Activated T-cell treated with anti-CD3 and anti-CD28 coated beads for 48 hours (primary cell): ENCODE data around the gene ID4.

Experiments used
- DNase-seq: peaks from one replicate; pipeline ENCODE4 v3.0.0-alpha.2; 2020; ENCODE audit warnings: low read depth

The ID4 gene

GRCh38 chr6:19860235-19860877, 23.2 kb downstream of the ID4 start:
- no peak for DNase-seq

GRCh38 chr6:19864285-19864684, 27.1 kb downstream of the ID4 start:
- DNase-seq, result no peak

GRCh38 chr6:19865178-19865577, 28.0 kb downstream of the ID4 start:
- DNase-seq, result no peak

- no peak for DNase-seq
Observed at GRCh38 chr6:19866173-19866984, 29.2 kb downstream of the ID4 start.

GRCh38 chr6:19866985-19867627, 29.9 kb downstream of the ID4 start:
- DNase-seq, result no peak

GRCh38 chr6:19869464-19869863, 32.3 kb downstream of the ID4 start:
- no peak for DNase-seq

- DNase-seq, result no peak
Observed at GRCh38 chr6:19870322-19870721, 33.2 kb downstream of the ID4 start.

GRCh38 chr6:19873031-19873430, 35.9 kb downstream of the ID4 start:
- DNase-seq, result no peak

- DNase-seq, result no peak
Observed at GRCh38 chr6:19876672-19877071, 39.5 kb downstream of the ID4 start.

- DNase-seq, result no peak
Observed at GRCh38 chr6:19879663-19880062, 42.5 kb downstream of the ID4 start.

GRCh38 chr6:19880066-19880465, 42.9 kb downstream of the ID4 start:
- DNase-seq, result no peak

GRCh38 chr6:19891451-19891850, 54.3 kb downstream of the ID4 start:
- no peak for DNase-seq
